HUES6 (cell line): ENCODE results near the gene RGS9.
A peak's percentile ranks its signal among the peaks of the same experiment; 100 is the strongest.
"Not testable (repeated sequence)": the region's sequence is repeated elsewhere in the genome, so short reads cannot be mapped to it uniquely, and the experiment has no call there.

Experiments
- H3K27ac ChIP-seq: 2 replicates; pipeline ENCODE4 v1.7.0; 2013; ENCODE audit warnings: low read depth, mild to moderate bottlenecking, low read length, inconsistent platforms
- H3K27me3 ChIP-seq: 2 replicates; pipeline ENCODE4 v1.6.1; 2013; ENCODE audit warnings: low read length; ENCODE audit not compliant: control insufficient read depth, insufficient read depth
- H3K36me3 ChIP-seq: 2 replicates; pipeline ENCODE4 v1.6.1; 2013; ENCODE audit warnings: low read length; ENCODE audit not compliant: control insufficient read depth, insufficient read depth
- H3K4me1 ChIP-seq: 2 replicates; pipeline ENCODE4 v1.6.1; 2013; ENCODE audit warnings: low read length; ENCODE audit not compliant: control insufficient read depth, insufficient read depth
- H3K4me3 ChIP-seq: 2 replicates; pipeline ENCODE4 v1.5.1; 2013; ENCODE audit warnings: low read depth, low read length
- H3K9ac ChIP-seq: one replicate; pipeline ENCODE4 v1.6.1; 2013; ENCODE audit warnings: mild to moderate bottlenecking, low read length
- H3K9me3 ChIP-seq: 2 replicates; pipeline ENCODE4 v1.6.1; 2013; ENCODE audit warnings: low read depth, low read length; ENCODE audit not compliant: control insufficient read depth, insufficient read depth

Gene RGS9

GRCh38 chr17:65115839-65116238 is 21.3 kb upstream of the RGS9 start:
- Histone ChIP-seq H3K9ac (no peak overlapping the region), H3K27ac (no peak overlapping the region), H3K4me3 (no peak overlapping the region), H3K9me3 (no peaks in the 10 kb centered on the region), H3K36me3 (no peaks in the 10 kb centered on the region), H3K4me1 (no peaks in the 10 kb centered on the region), H3K27me3 (no peaks in the 10 kb centered on the region)

DNA sequence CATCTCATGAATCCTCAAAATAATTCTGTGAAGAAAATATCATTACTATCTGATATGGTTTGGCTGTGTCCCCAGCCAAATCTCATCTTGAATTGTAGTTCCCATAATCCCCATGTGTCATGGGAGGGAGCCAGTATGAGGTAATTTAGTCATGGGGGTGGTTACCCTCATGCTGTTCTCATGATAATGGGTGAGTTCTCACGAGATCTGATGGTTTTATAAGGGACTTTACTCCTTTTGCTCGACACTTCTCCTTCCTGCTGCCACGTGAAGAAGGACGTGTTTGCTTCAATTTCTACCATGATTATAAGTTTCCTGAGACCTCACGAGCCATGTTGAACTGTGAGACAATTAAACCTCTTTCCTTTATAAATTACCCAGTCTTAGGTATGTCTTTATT is 20.7 kb upstream of the RGS9 start:
- H3K27ac ChIP-seq, H3K4me1 ChIP-seq, H3K9me3 ChIP-seq, H3K36me3 ChIP-seq, H3K27me3 ChIP-seq, H3K9ac ChIP-seq, H3K4me3 ChIP-seq: not testable (repeated sequence)

- Histone ChIP-seq H3K27ac (no peak overlapping the region), H3K4me1 (no peaks in the 10 kb centered on the region), H3K36me3 (no peaks in the 10 kb centered on the region), H3K27me3 (no peaks in the 10 kb centered on the region), H3K4me3 (no peak overlapping the region), H3K9ac (no peak overlapping the region), H3K9me3 (no peaks in the 10 kb centered on the region)
These were observed 19.7 kb upstream of the RGS9 start for GRCh38 chr17:65117384-65118035.

DNA sequence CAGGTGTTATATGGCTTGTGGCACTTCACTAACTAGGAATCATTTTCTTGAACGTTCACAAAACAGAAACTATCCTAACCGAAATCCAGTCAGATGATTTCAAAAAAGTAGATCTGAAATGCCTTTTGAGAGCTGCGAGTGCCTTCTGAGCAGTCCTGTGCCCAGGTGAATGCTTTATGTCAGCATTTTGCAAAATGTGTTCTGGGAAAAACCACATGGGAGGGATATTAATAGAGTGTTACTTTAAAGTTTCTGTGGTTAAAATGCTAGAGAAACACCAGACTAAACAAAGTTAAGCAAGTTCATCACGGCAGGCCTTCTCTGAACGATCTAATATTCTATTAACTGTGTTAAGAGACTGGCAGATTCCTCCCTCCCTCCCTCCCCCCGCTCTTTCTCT is 15.8 kb upstream of the RGS9 start:
- H3K36me3 ChIP-seq, result no peaks in the 10 kb centered on the region
- no peaks in the 10 kb centered on the region for H3K27me3 ChIP-seq
- H3K4me1 ChIP-seq, result peaks cover 3% of the 10 kb centered on the region
- no peak overlapping the region for H3K4me3 ChIP-seq
- no peak overlapping the region for H3K27ac ChIP-seq
- H3K9me3 ChIP-seq, result no peaks in the 10 kb centered on the region
- no peak overlapping the region for H3K9ac ChIP-seq

DNA sequence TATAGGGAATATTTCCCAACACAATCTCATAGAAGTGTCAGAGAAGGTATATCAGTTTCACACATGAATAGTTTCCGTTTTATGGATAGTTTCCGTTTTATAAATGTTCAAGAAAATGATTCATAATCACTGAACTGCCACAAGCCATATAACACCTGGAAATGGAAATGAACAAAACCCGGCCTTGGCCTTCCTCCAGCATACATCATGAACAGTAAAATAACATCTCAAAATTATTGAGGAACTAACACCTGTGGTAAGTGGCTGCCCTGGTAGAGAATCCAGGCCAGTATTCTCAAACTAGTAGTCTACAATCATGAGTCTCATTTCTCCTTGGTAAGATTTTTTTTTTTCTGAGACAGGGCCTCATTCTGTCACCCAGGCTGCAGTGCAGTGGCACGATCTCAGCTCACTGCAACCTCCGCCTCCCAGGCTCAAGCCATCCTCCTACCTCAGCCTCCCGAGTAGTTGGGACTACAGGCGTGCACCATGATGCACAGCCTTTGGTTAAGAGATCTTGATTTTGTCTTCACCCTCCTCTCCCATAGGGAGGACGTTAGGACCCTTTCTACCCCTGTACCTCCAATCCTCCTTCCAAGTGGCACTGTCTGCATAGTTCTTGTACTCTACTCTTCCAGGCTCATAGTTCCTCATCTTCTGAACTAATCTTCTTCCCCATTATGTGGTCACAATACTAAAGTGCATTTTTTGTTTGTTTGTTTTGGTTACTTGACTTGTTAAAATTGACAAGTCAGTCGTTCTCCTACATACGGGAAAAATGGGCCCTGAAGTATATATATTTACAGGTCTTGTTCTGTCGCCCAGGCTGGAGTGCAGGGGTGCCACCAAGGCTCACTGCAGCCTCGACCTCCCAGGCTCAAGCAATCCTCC is 15.0 kb upstream of the RGS9 start:
- Histone ChIP-seq H3K4me1 (peaks cover 3% of the 10 kb centered on the region), H3K9ac (no peak overlapping the region), H3K36me3 (no peaks in the 10 kb centered on the region), H3K27me3 (no peaks in the 10 kb centered on the region), H3K4me3 (peak overlapping the region; percentile 65; the same call in 1 of the 2 replicates), H3K27ac (no peak overlapping the region), H3K9me3 (no peaks in the 10 kb centered on the region)

- Histone ChIP-seq H3K9ac (peak overlapping the region; percentile 62), H3K36me3 (no peaks in the 10 kb centered on the region), H3K4me1 (peaks cover 3% of the 10 kb centered on the region), H3K4me3 (peak overlapping the region; percentile 65), H3K27me3 (no peaks in the 10 kb centered on the region), H3K9me3 (no peaks in the 10 kb centered on the region), H3K27ac (no peak overlapping the region)
These were observed 14.1 kb upstream of the RGS9 start for GRCh38 chr17:65122836-65123756.

- Histone ChIP-seq H3K27me3 (no peaks in the 10 kb centered on the region), H3K4me1 (peaks cover 3% of the 10 kb centered on the region), H3K27ac (no peak overlapping the region), H3K4me3 (peak overlapping the region; percentile 65), H3K9me3 (no peaks in the 10 kb centered on the region), H3K9ac (no peak overlapping the region), H3K36me3 (no peaks in the 10 kb centered on the region)
These were observed 13.2 kb upstream of the RGS9 start for GRCh38 chr17:65123757-65124675.

DNA sequence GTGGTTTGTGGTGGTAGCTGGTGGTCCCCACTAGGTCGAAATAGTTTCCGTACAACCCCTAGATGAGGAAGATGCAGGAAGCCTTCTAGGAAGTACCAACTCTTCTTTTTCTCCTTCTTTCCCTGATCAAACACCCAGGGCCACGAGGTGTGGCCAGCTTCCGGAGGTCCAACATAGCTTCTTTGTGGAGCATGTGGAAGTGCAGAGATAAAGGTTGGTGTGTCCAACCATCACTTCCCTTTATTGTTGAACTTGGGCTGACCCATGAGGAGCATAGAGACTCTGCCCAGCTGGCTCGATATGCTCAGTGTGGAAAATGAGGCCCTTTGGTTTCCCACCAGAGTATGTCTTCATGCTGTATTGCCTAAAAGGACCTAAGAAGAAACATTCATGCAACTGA is 6.3 kb upstream of the RGS9 start:
- Histone ChIP-seq H3K36me3 (no peaks in the 10 kb centered on the region), H3K9me3 (no peaks in the 10 kb centered on the region), H3K27me3 (no peaks in the 10 kb centered on the region), H3K4me3 (no peak overlapping the region), H3K27ac (no peak overlapping the region), H3K4me1 (no peaks in the 10 kb centered on the region), H3K9ac (no peak overlapping the region)

GRCh38 chr17:65131240-65131639 is 5.9 kb upstream of the RGS9 start:
- Histone ChIP-seq H3K36me3 (no peaks in the 10 kb centered on the region), H3K27me3 (no peaks in the 10 kb centered on the region), H3K9ac (no peak overlapping the region), H3K4me1 (no peaks in the 10 kb centered on the region), H3K27ac (no peak overlapping the region), H3K9me3 (no peaks in the 10 kb centered on the region), H3K4me3 (no peak overlapping the region)

DNA sequence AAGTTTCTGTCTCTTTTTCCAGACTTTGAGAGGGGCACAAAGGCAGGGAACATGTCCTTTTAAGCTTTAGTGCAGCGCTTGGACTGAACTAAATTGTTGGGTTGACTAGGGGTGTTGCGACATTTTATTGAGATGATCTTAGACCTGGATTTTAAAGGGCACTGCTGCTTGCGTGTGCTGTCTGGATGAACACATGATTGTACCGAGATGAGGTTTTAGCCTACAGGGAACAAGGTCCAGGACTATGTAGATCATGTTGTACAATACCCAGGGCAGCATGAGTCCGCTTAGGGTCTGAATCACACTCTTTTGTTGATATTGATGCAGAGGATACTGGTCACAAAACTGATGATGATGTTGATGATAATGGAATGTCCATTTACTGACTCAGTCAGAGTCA is 5.2 kb upstream of the RGS9 start:
- Histone ChIP-seq H3K36me3 (no peaks in the 10 kb centered on the region), H3K4me1 (no peaks in the 10 kb centered on the region), H3K4me3 (no peak overlapping the region), H3K9me3 (no peaks in the 10 kb centered on the region), H3K9ac (no peak overlapping the region), H3K27me3 (0 out of 2 replicates have a peak, but pooled peaks cover 3% of the 10 kb centered on the region), H3K27ac (no peak overlapping the region)
